Epithelial cell of esophagus (primary cell): ENCODE results near the gene NOP10.

ENCODE experiments used
- DNase-seq: peaks from one replicate; pipeline ENCODE4 v3.0.0; 2010; ENCODE audit warnings: low read depth
- H3K4me3 ChIP-seq: 2 replicates; pipeline ENCODE4 v1.5.1; 2011; ENCODE audit warnings: mild to moderate bottlenecking, low read length, control low read depth
- TF ChIP-seq, protein P1 (sequence below): IDR thresholded peaks from 2 replicates; pipeline ENCODE4 v1.5.1; 2011; ENCODE audit warnings: low read depth, mild to moderate bottlenecking, low read length, control low read depth, inconsistent platforms; ENCODE audit not compliant: insufficient read depth; ENCODE audit errors: missing control alignments

NOP10 gene

GRCh38 chr15:34311563-34311962 is 31.4 kb downstream of the NOP10 start:
- no peak overlapping the region for H3K4me3 ChIP-seq
- TF ChIP-seq, protein P1, sequence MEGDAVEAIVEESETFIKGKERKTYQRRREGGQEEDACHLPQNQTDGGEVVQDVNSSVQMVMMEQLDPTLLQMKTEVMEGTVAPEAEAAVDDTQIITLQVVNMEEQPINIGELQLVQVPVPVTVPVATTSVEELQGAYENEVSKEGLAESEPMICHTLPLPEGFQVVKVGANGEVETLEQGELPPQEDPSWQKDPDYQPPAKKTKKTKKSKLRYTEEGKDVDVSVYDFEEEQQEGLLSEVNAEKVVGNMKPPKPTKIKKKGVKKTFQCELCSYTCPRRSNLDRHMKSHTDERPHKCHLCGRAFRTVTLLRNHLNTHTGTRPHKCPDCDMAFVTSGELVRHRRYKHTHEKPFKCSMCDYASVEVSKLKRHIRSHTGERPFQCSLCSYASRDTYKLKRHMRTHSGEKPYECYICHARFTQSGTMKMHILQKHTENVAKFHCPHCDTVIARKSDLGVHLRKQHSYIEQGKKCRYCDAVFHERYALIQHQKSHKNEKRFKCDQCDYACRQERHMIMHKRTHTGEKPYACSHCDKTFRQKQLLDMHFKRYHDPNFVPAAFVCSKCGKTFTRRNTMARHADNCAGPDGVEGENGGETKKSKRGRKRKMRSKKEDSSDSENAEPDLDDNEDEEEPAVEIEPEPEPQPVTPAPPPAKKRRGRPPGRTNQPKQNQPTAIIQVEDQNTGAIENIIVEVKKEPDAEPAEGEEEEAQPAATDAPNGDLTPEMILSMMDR: no peak
- DNase-seq: no peak

- no peak for DNase-seq
- H3K4me3 ChIP-seq: no peak overlapping the region
- TF ChIP-seq, protein P1: no peak
These were observed 38.3 kb downstream of the NOP10 start for GRCh38 chr15:34304613-34305012.

DNA sequence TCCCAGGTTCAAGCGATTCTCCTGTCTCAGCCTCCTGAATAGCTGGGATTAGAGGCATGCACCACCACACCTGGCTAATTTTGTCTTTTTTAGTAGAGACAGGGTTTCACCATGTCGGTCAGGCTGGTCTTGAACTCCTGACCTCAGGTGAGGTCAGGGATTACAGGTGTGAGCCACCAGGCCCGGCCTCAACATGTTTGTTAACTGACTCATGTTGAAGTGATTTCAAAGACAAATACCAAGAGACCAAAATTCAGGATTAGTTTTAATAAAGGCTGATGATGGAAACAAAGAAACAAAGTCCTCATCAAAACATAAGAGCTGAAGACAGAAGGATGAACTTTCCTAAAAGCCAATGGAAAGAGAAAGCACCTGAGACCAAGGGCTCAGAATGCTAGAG is 41.9 kb downstream of the NOP10 start:
- no peak overlapping the region for H3K4me3 ChIP-seq
- DNase-seq: peak; percentile 53
- TF ChIP-seq, protein P1: no peak

DNA sequence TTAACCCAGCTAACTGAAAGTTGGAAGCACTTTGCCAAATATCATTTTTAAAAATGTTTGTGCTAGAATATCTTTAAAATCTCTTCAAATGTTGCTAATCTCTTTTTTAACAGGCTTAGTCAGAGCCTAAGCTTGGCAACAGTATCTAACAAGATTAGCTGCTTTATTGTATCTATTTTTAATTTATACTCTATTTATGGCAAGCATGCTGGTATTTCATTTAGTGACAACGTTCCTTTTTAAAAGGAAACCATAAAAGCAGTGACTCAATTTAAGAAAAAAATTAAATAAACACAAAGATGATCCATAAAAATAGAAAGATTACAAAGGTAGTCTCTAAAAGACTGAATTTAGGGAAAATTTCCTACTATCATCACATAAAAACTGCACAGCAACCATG is 45.9 kb downstream of the NOP10 start:
- H3K4me3 ChIP-seq: no peak overlapping the region
- no peak for DNase-seq
- TF ChIP-seq, protein P1: no peak

DNA sequence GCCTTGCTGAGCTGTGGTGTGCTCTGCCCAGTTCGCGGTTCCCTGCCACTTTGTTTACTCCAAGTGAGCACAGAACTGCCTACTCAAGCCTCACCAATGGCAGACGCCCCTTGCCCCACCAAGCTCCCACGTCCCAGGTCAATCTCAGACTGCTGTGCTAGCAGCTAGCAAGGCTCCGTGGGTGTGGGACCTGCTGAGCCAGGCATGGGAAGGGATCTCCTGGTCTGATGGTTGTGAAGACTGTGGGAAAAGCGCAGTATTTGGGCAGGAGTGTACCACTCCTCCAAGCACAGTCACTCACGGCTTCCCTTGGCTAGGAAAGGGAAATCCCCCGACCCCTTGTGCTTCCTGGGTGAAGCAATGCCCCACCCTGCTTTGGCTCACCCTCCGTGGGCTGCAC is 50.3 kb downstream of the NOP10 start:
- TF ChIP-seq, protein P1: no peak
- no peak overlapping the region for H3K4me3 ChIP-seq

More for the DNA sequence above, 50.3 kb downstream of the NOP10 start:
- DNase-seq: no peak
